Tongue (tissue), 2 donors: ENCODE measurements around the gene NPAT. TPM values are rescaled to one million over a fixed set of nuclear protein-coding genes. Genes with fewer than 3 reads are reported as not detected.

ENCODE experiments used
- DNase-seq: peaks from one replicate; pipeline ENCODE4 v3.0.0-alpha.2; 2015
- total RNA-seq: library from RNA; depleted of rRNA; stranded (reverse); fragments of >200 nt; gene quantifications from one replicate; pipeline ENCODE4 v1.2.3, GENCODE V29; 2014

The NPAT gene
- total RNA-seq = 14.8 TPM

DNA sequence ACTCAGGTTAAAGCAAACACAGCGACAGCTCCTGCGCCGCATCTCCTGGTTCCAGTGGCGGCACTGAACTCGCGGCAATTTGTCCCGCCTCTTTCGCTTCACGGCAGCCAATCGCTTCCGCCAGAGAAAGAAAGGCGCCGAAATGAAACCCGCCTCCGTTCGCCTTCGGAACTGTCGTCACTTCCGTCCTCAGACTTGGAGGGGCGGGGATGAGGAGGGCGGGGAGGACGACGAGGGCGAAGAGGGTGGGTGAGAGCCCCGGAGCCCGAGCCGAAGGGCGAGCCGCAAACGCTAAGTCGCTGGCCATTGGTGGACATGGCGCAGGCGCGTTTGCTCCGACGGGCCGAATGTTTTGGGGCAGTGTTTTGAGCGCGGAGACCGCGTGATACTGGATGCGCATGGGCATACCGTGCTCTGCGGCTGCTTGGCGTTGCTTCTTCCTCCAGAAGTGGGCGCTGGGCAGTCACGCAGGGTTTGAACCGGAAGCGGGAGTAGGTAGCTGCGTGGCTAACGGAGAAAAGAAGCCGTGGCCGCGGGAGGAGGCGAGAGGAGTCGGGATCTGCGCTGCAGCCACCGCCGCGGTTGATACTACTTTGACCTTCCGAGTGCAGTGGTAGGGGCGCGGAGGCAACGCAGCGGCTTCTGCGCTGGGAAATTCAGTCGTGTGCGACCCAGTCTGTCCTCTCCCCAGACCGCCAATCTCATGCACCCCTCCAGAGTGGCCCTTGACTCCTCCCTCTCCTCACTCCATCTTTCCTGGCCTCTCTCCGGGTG is at the start of gene NPAT, which contains the start of gene ATM:
Gene NPAT (minus strand): TSS at position 65 of the 774 bp plus-strand sequence. CDS start 102 bp downstream, outside the sequence.
Gene ATM (plus strand): TSS at position 494 of the 774 bp plus-strand sequence. CDS start 4,558 bp downstream, outside the sequence.
- DNase-seq = peak; percentile 100

GRCh38 chr11:108269583-108269982 is 47.1 kb upstream of the NPAT start:
- DNase-seq = no peak

GRCh38 chr11:108253176-108253575 is 30.7 kb upstream of the NPAT start:
- DNase-seq = no peak

DNA sequence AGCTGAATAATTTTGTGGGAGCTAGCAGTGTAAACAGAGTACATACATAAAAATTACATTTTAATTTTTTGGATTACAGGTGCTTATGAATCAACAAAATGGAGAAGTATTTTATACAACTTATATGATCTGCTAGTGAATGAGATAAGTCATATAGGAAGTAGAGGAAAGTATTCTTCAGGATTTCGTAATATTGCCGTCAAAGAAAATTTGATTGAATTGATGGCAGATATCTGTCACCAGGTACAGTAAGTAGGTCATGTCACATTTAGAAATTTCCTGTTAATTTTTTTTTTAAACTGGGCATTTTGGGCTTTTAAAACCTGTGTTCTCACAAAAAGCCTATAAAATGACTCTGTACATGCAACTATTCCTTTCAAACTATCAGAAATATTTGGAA is 24.4 kb upstream of the NPAT start:
- DNase-seq = no peak

GRCh38 chr11:108246308-108246707 is 23.9 kb upstream of the NPAT start:
- DNase-seq = no peak

DNA sequence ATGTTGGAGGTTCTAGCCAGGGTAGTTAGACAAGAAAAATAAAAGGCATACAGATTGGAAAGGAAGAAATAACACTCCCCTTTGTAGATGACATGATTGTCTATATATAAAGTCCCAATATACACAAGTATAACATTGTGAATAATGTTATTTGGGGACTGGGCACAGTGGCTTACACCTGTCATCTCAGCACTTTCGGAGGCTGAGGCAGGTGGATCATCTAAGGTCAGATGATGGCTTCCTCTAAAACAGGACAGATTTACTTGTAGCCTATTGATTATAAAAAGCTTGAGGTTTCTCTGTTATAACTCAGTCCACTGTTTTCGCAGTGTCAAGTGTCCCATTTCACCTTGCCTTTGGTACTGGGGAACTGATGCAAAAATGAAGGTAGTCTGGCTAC is 20.0 kb upstream of the NPAT start:
- no peak for DNase-seq

DNA sequence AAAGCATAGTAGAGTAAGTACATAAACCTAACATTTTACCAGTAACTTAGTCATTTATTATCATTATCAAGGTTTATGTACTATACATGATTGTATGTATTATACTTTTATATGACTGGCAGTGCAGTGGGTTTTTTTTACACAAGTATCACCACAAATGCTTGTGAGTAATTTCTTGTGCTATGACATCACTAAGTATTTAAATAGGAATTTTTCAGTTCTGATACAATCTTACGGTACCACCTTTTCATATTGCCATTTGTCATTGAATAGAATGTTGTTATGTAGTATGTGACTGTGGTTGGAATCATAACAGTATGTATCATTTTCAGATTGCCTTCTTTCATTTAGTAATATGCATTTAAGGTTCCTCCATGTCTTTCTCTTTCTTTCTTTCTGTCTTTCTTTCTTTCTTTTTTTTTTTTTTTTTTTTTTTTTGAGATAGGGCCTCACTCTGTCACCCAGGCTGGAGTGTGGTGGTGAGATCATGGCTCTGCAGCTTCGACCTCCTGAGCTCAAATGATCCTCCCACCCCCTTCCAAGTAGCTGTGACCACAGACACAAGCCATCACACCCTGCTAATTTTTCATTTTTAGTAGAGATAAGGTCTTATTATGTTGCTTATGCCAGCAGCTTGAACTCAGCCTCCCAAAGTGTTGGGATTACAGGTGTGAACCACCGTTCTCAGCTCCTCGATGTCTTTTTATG is 19.0 kb upstream of the NPAT start:
- no peak for DNase-seq

- DNase-seq = no peak
Observed at GRCh38 chr11:108239076-108239475, 16.6 kb upstream of the NPAT start.

DNA sequence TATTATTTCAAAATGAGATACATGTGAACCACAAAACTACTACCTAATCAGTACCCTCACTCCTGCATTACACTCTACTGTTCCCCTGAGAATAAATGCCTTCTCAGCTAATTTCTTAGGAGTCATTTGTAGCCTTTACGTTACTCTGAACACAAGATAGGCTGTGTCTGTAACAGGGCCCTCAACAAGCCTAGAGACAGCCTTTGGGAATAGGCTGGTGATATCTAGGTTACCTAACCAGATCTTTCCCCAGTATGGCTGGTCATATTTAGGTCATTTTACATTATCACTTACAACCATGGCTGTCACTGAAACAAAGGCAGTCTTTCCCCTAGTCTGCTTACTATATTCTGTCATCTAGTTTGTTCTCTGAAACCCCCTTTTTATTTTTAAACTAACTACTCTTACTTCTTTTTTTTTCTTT is 14.6 kb upstream of the NPAT start:
- no peak for DNase-seq

- no peak for DNase-seq
Observed at GRCh38 chr11:108235633-108236032, 13.2 kb upstream of the NPAT start.

DNA sequence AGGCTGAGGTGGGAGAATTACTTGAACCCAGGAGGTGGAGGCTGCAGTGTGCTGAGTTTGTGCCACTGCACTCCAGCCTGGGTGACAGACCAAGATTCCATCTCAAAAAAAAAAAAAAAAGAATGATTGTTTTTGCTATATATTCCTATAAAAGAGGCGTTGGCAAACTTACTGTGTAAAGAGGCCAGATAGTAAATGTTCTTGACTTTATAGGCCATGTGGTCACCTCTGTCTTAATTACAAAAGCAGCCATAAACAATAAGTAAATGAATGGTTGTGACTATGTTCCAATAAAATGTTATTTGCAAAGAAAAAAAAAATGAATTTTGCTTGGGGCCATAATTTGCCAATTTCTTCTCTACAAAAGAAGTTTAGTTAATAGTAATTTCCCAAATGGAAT is 12.8 kb upstream of the NPAT start:
- DNase-seq = no peak

DNA sequence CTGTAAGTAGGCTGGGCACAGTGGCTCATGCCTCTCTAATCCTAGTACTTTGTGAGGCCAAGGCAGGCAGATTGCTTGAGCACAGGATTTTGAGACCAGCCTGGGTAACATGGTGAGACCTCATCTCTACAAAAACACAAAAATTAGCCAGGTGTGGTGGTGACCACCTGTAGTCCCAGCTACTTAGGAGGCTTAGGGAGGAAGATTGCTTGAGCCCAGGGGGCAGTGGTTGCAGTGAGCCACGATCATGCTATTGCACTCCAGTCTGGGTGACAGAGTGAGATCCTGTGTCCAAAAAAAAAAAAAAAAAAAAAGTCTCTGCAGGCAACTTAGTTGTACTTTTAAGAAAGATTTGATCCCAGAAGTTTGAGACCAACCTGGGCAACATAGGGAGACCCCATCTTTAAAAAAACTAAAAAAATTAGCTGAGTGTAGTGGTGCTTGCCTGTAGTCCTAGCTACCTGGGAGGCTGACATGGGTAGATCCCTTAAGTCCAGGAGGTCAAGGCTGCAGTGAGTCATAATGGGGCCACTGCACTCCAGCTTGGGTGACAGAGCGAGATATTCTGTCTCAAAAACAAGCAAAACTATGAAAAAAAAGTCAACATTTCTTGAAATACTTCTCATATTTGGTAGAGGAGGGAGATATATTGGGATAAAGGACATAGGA is 11.0 kb upstream of the NPAT start:
- DNase-seq = no peak

GRCh38 chr11:108228251-108228650 is 5.8 kb upstream of the NPAT start:
- no peak for DNase-seq

DNA sequence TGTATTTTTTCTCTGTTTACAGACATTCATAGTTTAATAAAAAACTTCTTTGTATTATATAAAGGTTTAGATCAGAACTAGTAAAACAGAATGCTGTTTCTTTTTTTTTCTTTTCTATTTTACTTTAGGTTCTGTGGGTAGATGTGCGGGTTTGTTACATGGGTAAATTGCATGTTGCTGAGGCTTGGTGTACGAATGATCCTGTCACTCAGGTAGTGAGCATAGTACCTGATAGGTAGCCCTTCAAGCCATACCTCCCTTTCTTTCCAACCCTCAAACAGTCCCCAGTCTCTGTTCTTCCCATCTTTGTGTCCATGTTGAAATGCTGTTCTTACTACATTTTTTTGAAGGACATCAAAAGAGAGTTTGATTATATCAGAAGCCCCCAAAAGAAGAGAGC is 3.6 kb upstream of the NPAT start:
- DNase-seq = no peak

DNA sequence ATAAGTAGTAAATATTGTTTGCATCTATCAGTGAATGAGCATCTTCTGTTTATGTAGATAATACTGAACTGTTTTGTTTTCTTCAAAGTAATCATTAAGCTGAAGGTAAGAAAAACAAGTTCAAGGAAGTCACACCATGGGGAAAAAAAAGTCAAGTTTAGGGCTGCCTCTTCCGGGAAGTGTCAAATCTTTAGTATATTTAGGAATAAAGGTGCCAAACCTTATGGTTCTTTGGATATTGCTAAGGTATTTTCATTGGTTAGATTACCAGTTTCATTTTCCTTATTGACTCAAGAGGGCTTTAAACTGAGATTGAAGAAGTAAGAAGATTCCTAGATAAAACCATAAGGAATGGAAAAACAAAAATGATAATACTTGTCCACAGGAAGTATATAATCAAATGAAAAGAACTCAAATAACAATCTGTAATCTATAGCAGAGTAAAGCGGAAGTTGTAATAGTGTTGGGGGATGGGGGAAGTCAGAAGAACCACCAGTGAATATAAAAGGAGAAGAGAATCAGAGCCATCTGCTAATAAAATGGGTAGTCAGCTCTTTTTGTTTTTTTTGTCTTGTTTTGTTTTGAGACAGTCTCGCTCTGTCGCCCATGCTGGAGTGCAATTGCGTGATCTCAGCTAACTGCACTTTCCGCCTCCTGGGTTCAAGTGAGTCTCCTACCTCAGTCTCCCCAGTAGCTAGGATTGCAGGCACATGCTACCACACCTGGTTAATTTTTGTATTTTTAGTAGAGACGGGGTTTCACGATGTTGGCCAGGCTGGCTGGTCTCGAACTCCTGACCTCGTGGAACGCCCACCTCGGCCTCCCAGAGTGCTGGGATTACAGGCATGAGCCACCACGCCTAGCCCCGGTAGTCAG is 2.7 kb upstream of the NPAT start:
- DNase-seq = no peak

DNA sequence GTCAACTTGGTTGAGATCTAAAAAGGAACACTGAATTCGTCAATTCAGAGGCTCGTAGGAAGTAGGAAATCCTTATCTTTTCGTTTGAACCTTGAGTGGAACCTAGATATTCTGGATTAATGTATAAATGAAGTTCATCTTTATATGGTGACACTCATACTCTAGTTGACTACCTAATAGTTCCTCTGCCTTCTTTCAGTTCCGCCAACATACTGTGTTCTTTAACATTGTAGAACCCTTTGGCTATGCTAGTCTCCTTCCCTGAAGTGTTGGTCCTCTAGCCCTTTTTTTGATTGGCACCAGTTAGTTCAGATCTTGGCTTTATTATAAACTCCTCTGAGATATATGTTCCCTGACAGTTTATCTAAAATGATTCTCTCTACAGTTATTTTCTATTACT is 1.9 kb upstream of the NPAT start:
- no peak for DNase-seq

DNA sequence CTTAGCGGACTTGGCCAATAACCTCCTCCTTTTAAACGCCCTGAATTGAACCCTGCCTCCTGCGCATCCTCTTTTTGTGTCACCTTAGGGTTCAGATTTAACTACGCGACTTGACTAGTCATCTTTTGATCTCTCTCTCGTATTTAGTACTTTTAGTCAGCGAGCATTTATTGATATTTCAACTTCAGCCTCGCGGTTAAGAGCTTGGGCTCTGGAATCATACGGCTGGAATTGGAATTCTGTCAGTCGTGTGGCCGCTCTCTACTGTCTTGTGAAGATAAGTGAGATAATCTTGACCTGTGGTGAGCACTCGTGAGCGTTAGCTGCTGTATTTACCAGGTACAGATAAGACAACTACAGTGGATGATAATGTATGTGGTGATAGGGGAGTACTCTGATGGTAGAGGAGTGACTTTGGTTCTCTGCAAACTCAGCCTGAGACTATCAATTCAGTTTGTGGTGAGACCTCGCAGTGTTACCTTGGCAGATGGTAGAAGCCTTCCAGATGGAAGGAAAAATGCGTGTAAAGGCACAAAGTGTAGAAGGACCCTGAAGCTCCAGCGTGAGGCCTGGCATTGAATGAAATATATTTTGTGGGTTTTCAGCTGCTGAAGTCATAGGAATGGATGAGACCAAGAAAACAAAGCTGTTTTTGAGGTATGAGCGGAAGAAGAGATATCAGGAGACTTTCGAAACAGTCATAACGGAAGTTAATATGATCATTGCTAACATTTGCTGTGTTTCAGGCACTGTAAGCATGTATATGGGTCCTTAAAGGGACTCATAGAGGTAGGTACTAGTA is 1.1 kb upstream of the NPAT start:
- no peak for DNase-seq

- DNase-seq = no peak
Observed at GRCh38 chr11:108221911-108222573, 396 bp downstream of the NPAT start.

GRCh38 chr11:108221371-108221770 is 1.1 kb downstream of the NPAT start:
- peak; percentile 13 for DNase-seq

DNA sequence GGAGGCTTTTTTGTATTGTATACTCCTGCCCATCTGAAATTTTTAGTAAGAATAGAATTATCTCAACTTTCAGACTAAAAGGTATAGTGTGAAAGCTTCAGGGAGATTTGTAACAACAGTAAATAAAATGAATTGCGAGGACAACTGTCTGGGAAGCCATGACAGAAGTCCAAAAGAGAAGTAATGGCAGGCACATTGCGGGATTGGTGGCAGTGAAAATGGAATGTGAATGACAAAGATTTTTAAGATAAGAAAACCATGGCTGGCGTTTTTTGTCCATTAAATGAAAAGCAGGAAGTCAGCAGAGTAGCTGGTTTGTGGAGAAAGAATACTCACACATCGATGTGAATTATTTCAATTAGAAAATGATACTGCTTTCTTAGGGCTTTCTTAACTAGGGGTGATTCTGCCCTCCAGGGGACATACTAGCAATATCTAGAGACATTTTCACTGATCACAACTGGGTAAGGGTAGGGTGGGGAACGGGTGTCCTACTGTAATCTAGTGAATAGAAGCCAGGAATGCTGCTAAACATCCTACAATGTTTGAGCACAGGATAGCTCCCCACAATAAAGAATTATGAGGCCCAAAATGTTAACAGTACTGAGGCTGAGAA is 1.6 kb downstream of the NPAT start:
- no peak for DNase-seq
